Stimulated activated CD8-positive, alpha-beta memory T cell treated with anti-CD3 and anti-CD28 coated beads, Interleukin-4, amount 100 ng/mL, for 24 hours (primary cell): ENCODE results near the gene HGFAC.

Source experiments
- DNase-seq: peaks from one replicate; pipeline ENCODE4 v3.0.0-alpha.2; 2020; ENCODE audit warnings: low read depth

Gene HGFAC

DNA sequence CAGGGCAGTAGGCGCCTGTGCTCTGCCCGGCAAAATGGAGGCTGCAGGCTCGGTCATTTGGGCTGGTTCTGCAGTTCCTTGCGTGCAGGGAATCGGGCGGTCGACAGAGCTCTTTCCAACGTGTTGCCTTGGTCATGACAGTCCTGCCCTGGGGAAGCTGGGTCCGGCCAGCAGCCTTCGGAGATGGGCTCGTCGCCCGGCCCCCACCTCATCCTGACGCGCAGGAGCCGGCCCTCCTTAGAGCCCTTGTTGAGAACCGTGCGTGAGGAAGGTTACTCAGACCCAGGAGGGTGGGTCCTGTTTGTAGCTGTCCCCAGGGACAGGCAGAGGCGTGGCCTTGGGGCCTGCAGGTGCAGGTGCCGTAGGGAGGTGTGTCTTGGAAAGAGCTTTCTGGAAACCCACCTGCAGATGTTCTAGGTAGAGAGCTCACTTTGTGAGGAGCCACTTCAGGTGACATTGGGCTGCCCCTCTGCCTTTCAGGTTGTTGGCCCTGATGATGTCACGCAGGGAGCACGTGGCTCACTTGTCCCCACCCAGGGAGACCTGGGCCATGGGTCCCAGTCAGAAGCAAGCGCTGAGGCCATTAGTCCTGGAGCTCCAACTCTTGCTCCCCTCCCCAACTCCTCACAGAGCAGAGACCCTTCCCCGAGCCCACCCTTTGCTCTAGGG, 15.2 kb upstream of the HGFAC start:
- no peak for DNase-seq

GRCh38 chr4:3427134-3427476, 14.7 kb upstream of the HGFAC start:
- no peak for DNase-seq

GRCh38 chr4:3427706-3428446, 13.9 kb upstream of the HGFAC start:
- no peak for DNase-seq

DNA sequence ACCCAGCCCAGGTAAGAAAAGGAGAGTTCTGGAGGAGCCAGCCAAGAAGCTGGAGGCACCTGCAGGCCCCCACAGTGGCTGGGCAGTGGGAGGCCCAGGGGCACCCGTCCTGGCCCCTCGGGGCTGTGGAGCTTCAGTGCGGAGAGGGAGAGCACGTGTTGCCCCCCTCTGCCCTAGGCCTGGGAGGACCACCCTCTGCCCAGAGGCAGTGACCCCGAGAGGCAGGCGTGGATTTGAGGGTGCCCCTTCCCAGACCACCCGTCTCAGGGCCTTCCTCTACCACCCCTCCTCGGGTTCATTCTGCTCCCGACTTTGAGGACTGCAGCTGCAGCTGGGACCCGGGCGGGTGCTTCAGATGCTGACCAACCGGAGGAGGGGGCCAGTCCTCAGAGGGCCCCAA, 12.1 kb upstream of the HGFAC start:
- DNase-seq: no peak

- no peak for DNase-seq
These were observed 11.2 kb upstream of the HGFAC start for GRCh38 chr4:3430524-3430923.

GRCh38 chr4:3431446-3431993, 10.2 kb upstream of the HGFAC start:
- no peak for DNase-seq

- DNase-seq: no peak
These were observed 9.4 kb upstream of the HGFAC start for GRCh38 chr4:3432381-3432790.

- no peak for DNase-seq
These were observed 8.5 kb upstream of the HGFAC start for GRCh38 chr4:3433138-3433869.

GRCh38 chr4:3434881-3435685, 6.7 kb upstream of the HGFAC start:
- no peak for DNase-seq

DNA sequence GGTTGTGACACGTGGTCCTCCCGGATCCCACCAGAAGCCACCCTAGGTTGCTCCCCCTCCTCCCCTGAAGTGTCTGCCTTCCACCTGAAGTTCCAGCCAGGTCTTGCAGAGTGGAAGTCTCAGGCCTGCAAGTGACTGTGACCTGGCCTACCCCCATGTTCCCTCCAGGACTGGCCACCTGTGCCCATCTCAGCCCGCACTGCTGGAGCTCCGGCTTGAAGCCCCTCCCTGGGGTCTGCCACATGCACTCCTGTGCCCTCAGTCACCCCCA, 6.1 kb upstream of the HGFAC start:
- no peak for DNase-seq

GRCh38 chr4:3436048-3436797, 5.5 kb upstream of the HGFAC start:
- DNase-seq: no peak

DNA sequence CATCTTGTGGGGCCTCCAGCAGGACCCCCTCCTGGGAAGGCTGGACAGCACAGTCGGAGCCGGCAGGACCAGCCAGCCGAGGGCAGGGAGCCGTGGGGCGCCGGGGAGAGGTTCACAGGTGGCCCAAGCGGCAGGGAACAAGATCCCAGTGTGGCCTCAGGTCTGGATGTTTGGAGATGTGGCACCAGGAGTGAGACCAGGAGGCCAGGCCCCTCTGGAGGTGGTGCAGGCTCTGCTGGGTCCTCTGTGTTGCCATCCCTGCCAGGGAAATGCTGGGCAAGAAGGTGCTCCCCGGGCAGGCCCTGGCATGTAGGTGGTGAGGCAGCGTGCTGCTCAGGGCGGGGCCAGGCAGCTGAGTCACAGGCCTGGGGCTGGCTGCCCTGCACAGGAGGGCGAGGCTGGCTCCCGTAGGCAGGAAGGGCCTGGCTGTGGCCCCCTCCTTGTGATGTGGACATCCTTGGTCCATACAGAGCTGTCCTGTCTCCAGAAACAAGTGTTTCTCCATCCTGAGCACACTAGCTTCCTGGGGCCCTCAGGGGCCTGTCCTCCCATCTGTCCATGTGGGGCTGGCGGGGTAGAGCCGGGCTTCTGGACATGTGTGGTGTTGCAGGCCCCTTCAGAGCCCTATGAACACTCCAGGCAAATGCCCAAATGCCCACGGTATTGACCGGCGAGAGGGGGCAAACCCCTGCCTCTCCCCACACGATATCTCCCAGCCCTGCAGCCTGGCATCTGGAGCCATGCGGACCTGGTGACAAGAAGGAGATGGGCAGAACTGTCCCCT, 4.8 kb upstream of the HGFAC start:
- DNase-seq: no peak

DNA sequence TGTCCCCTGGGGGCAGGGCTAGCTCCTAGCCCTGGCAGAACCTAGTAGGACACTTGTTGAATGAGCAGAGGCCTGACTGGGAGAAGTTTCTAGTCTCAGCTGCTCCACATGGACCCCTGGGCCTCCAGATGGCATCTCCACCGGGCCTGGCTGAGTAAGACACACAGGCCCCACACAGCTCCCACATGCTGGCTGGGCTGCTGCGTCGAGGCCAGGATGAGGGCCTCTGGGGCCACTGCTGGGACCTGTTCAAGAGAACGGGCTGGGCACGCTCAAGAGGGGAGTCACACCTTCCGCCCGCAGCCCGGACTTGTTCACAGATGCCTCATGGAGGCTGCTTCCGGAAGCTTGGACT, 4.2 kb upstream of the HGFAC start:
- DNase-seq: no peak

DNA sequence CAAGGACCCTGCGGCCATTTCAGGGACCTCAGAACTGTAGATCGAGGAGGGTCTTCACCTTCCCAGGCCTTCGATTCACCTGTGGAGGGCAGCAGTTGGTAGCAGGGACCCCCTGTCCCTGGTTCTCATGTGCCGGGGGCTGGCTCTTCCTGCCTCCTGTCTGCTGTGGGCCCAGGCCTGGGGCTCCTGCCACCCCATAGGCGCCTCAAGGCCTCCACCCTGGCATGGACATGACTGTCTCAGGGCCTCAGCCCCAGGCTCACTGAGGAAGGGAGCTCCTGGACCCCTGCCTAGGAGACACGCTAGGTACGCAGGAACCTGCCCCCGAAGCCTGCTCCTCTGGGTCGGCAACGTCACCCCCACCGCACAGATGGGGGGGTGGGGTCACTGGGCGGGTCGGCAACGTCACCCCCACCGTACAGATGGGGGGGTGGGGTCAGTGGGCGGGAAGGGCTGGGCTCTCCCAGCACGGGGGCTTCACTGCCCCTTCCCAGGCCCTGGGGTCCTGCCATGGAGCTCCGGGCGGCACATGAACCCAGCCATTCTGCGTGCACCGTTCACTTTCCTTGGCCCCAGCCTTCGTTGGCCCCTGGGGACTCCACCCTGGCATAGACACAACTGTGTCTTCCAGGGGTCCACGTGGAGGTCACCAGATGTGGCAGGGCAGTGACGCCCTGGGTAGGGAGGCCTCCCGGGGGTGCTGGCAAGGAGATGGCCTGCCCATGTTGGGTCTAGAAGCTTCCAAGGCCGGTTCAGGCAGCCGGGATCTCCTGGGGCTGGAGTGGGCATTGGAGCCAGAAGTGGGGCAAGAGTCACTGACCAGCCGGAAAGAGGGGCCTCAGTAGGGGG, 3.5 kb upstream of the HGFAC start:
- no peak for DNase-seq

DNA sequence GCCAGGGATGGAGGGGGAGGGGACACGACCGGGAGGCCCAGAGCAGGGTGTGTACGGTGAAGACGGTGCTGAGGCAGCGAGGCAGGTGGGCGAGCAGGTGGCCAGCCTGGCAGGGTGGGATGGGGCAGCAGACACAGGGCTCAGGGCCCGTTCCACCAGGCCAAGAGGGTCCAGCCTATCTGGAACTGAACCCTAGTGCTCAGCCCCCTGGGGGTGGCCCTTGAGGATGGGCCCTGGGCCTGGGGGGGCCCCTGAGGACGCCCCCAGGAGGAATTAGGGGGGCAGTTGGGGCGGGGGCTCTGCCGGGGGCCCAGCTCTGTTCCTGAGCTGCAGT, 3.0 kb upstream of the HGFAC start:
- no peak for DNase-seq

DNA sequence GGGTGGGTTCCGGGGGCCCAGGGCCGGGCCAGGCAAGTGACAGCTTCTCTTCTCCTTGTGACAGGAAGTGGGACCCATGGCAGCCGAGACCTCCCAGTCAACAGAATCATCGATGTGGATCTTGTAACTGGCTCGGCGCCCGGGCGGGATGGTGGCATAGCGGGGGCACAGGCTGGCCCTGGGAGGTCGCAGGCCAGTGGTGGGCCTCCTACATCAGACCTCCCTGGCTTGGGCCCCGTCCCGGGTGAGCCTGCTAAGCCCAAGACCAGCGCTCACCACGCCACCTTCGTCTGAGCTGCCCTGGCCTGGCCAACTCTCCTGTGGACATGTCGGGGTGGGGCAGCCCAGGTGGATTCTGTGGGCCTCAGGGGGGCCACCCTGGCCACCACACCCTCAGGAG, 2.4 kb upstream of the HGFAC start:
- DNase-seq: no peak

DNA sequence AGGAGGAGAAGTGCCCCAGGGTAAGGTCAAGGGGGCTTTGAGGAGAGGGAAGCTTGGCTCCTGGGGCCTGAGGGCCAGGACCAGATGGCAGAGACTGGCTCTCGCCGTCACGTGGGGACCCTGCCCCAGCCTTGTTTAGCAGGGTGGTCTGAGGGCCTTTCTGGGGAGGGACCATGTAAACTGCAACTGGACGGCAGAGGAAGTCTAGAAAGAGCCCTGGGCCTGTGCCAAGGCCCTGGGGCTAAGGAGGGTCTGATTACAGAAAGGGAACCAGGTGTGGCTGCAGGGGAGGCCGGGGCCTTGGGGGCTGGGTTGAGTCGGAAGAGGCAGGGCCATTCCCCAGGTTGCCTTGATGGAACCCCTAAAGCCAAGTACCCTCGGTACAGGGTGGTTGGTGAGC, 1.8 kb upstream of the HGFAC start:
- DNase-seq: no peak

GRCh38 chr4:3440979-3441500, 728 bp upstream of the HGFAC start:
- DNase-seq: no peak

DNA sequence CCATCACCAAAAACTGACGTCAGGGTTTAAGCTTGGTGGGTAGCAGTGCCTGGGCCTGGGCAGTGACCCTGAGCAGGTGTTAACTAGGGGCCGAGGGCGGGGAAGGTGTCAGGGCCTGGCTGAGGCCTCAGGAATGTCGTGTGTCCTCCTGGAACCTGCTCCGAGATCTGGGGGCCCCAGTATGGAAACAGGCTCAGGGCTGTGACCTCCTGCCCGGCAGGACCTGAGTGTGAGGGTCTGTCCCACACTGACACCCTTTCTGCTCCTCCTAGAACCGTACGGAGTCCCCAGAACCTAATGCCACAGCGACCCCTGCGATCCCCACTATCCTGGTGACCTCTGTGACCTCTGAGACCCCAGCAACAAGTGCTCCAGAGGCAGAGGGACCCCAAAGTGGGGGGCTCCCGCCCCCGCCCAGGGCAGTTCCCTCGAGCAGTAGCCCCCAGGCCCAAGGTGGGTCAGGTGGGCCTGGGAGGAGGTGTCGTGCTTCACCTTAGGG, 741 bp downstream of the HGFAC start:
- DNase-seq: no peak
